ENCODE measurements around the gene IFNLR1. TPM values are rescaled to one million over a fixed set of nuclear protein-coding genes. Genes with fewer than 3 reads are reported as not detected.

Gene IFNLR1
- total RNA-seq, 2 experiments from 2014 or later: 29.4 to 30.5 TPM

- H3K4me2 ChIP-seq (ENCODE audit: low read length): no peak overlapping the region
- H3K79me2 ChIP-seq (ENCODE audit: insufficient read depth, low read depth, low read length): no peaks in the 10 kb centered on the region
- DNase-seq (ENCODE audit: low spot score): no peak
- no peaks in the 10 kb centered on the region for H3K4me1 ChIP-seq (ENCODE audit: insufficient read depth, low read length, poor library complexity, severe bottlenecking)
- intact Hi-C loops (cut with micrococcal nuclease; ENCODE audit: unreplicated experiment): no loop called here
- H2AFZ ChIP-seq (ENCODE audit: low read length): no peak overlapping the region
- no peaks in the 10 kb centered on the region for H3K9me3 ChIP-seq (ENCODE audit: low read length)
- BruUV-seq (replicated peaks): no TSS peak
- CTCF ChIA-PET (ENCODE audit: unreplicated experiment): no interaction called here
- no peak overlapping the region for H3K27ac ChIP-seq (ENCODE audit: low read depth, low read length, poor library complexity, severe bottlenecking)
- H3K9me2 ChIP-seq (ENCODE audit: insufficient read depth, low read length): no peaks in the 10 kb centered on the region
- no peaks in the 10 kb centered on the region for H3K36me3 ChIP-seq (ENCODE audit: insufficient read depth, low read length)
- no peak for TF ChIP-seq CTCF (conservative IDR thresholded peaks at IDR 0.05; ENCODE audit: low read length)
- TF ChIP-seq EZH2phosphoT487 (IDR thresholded peaks at IDR 0.05; ENCODE audit: borderline replicate concordance, low read depth, low read length): no peak
- H4K20me1 ChIP-seq (ENCODE audit: insufficient read depth, low read length): no peaks in the 10 kb centered on the region
- no peak overlapping the region for H3K4me3 ChIP-seq (ENCODE audit: low read depth, low read length, poor library complexity, severe bottlenecking)
- POLR2A ChIA-PET: interaction anchor here (0.5 kb wide), 1 partner anchor 68 kb away, joined by 3 read pairs; no protein-coding TSS in a partner anchor
Measured at GRCh38 chr1:24120965-24121364, 66.1 kb downstream of the IFNLR1 start.

- no peak for DNase-seq (ENCODE audit: low spot score)
- POLR2A ChIA-PET: interaction anchor here (0.5 kb wide), 1 partner anchor 69 kb away, joined by 3 read pairs; no protein-coding TSS in a partner anchor
Measured at GRCh38 chr1:24119859-24120756, 67.0 kb downstream of the IFNLR1 start.

More at GRCh38 chr1:24119859-24120756, 67.0 kb downstream of the IFNLR1 start:
- TF ChIP-seq CTCF (conservative IDR thresholded peaks at IDR 0.05; ENCODE audit: low read length) (no peak), EZH2phosphoT487 (IDR thresholded peaks at IDR 0.05; ENCODE audit: borderline replicate concordance, low read depth, low read length) (no peak)
- Histone ChIP-seq H3K4me1 (ENCODE audit: insufficient read depth, low read length, poor library complexity, severe bottlenecking) (no peaks in the 10 kb centered on the region), H3K79me2 (ENCODE audit: insufficient read depth, low read depth, low read length) (no peaks in the 10 kb centered on the region), H3K36me3 (ENCODE audit: insufficient read depth, low read length) (no peaks in the 10 kb centered on the region), H3K9me2 (ENCODE audit: insufficient read depth, low read length) (no peaks in the 10 kb centered on the region), H3K4me2 (ENCODE audit: low read length) (no peak overlapping the region), H3K27ac (ENCODE audit: low read depth, low read length, poor library complexity, severe bottlenecking) (no peak overlapping the region), H3K4me3 (ENCODE audit: low read depth, low read length, poor library complexity, severe bottlenecking) (no peak overlapping the region), H3K9me3 (ENCODE audit: low read length) (no peaks in the 10 kb centered on the region), H4K20me1 (ENCODE audit: insufficient read depth, low read length) (no peaks in the 10 kb centered on the region), H2AFZ (ENCODE audit: low read length) (no peak overlapping the region)
- intact Hi-C loops (cut with micrococcal nuclease; ENCODE audit: unreplicated experiment): no loop called here
- CTCF ChIA-PET (ENCODE audit: unreplicated experiment): no interaction called here
- no TSS peak for BruUV-seq (replicated peaks)

All from OCI-LY7 (cell line).